ENCODE data around the gene CAPN12. TPM values are rescaled to one million over a fixed set of nuclear protein-coding genes. Genes with fewer than 3 reads are reported as not detected.

The CAPN12 gene
- polyA plus RNA-seq, 1 experiment = 0.75 TPM

GRCh38 chr19:38682195-38682867 lies 61.9 kb downstream of the CAPN12 start:
- POLR2A ChIA-PET = no interaction called here
- H3K27me3 ChIP-seq (ENCODE audit: control insufficient read depth, insufficient read depth, low read length) = no peaks in the 10 kb centered on the region
- H3K36me3 ChIP-seq (ENCODE audit: control insufficient read depth, insufficient read depth, low read length) = peaks cover 8% of the 10 kb centered on the region
- no peak overlapping the region for H3K4me3 ChIP-seq (ENCODE audit: low read depth, low read length)
- DNase-seq (ENCODE audit: low read depth) = no peak
- CTCF ChIA-PET = interaction anchor here (1.5 kb wide), 1 partner anchor 9 kb away, joined by 4 read pairs; no protein-coding TSS in a partner anchor
- no peak for TF ChIP-seq CTCF (IDR thresholded peaks at IDR 0.05; ENCODE audit: insufficient read depth, low read depth, low read length)

Other genes with a start within 250 kb of the CAPN12 start
- gene MAP4K1, start 126.5 kb downstream of the CAPN12 start, polyA plus RNA-seq (2011; rRNA removed) = 0.18 and 0.25 TPM in 2 replicates
- gene EIF3K, start 125.3 kb downstream of the CAPN12 start, polyA plus RNA-seq (2011; rRNA removed) = 230 and 357 TPM in 2 replicates
- 592 and 970 TPM in 2 replicates for gene ACTN4, start 96.8 kb downstream of the CAPN12 start, polyA plus RNA-seq (2011; rRNA removed)
- gene LGALS7, start 29.0 kb upstream of the CAPN12 start, polyA plus RNA-seq (2011; rRNA removed) = not detected in 2 replicates
- gene LGALS7B, start 44.7 kb upstream of the CAPN12 start, polyA plus RNA-seq (2011; rRNA removed) = not detected in 2 replicates
- 0.28 and 0.53 TPM in 2 replicates for gene LGALS4, start 68.5 kb upstream of the CAPN12 start, polyA plus RNA-seq (2011; rRNA removed)
- gene ECH1, start 87.3 kb upstream of the CAPN12 start, polyA plus RNA-seq (2011; rRNA removed) = 75.6 and 124 TPM in 2 replicates
- gene HNRNPL, start 105.5 kb upstream of the CAPN12 start, polyA plus RNA-seq (2011; rRNA removed) = 266 and 342 TPM in 2 replicates
- gene RINL, start 133.8 kb upstream of the CAPN12 start, polyA plus RNA-seq (2011; rRNA removed) = 1.9 TPM in 2 replicates
- 44.4 and 71.8 TPM in 2 replicates for gene SIRT2, start 155.1 kb upstream of the CAPN12 start, polyA plus RNA-seq (2011; rRNA removed)
- gene NFKBIB, start 155.5 kb upstream of the CAPN12 start, polyA plus RNA-seq (2011; rRNA removed) = 12.8 and 20.6 TPM in 2 replicates
- gene CCER2, start 167.7 kb upstream of the CAPN12 start, polyA plus RNA-seq (2011; rRNA removed) = not detected in 2 replicates
- 15.4 and 26.1 TPM in 2 replicates for gene SARS2, start 186.3 kb upstream of the CAPN12 start, polyA plus RNA-seq (2011; rRNA removed)
- gene MRPS12, start 186.5 kb upstream of the CAPN12 start, polyA plus RNA-seq (2011; rRNA removed) = 32.0 and 49.3 TPM in 2 replicates
- 14.5 and 19.5 TPM in 2 replicates for gene FBXO17, start 231.3 kb upstream of the CAPN12 start, polyA plus RNA-seq (2011; rRNA removed)